HG02610 (cell line): ENCODE results near the gene CLNK.

ENCODE experiments used
- ATAC-seq: cut with Tn5 transposase; IDR thresholded peaks from one replicate; pipeline ENCODE4 v1.9.1; 2021; ENCODE audit warnings: mild to moderate bottlenecking, moderate library complexity; ENCODE audit not compliant: unreplicated experiment

Gene CLNK, protein sequence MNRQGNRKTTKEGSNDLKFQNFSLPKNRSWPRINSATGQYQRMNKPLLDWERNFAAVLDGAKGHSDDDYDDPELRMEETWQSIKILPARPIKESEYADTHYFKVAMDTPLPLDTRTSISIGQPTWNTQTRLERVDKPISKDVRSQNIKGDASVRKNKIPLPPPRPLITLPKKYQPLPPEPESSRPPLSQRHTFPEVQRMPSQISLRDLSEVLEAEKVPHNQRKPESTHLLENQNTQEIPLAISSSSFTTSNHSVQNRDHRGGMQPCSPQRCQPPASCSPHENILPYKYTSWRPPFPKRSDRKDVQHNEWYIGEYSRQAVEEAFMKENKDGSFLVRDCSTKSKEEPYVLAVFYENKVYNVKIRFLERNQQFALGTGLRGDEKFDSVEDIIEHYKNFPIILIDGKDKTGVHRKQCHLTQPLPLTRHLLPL

DNA sequence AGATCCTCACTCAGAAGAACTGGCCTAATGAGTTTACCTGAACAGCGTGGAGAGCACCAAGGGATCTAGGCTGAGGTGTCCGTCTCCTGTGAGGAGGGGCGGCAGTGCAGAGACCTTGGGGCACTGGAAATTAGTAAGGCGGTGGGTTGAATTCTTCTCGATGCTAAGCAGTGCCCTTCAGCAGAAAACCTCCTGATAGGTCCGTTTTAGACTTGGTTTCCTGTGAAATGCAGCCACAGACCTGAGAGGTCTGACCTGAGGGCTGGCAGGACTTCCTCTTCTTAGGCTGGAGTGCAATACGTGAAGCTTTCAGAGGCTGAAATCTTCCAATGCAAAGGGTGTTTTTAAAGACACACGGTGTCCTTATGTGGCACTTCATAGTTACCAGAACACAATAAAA is at the start of gene CLNK:
CLNK (minus strand) TSS at position 138 of the 400 bp plus-strand sequence. CDS start 16,899 bp downstream, outside the sequence.
- ATAC-seq, result peak; percentile 80

DNA sequence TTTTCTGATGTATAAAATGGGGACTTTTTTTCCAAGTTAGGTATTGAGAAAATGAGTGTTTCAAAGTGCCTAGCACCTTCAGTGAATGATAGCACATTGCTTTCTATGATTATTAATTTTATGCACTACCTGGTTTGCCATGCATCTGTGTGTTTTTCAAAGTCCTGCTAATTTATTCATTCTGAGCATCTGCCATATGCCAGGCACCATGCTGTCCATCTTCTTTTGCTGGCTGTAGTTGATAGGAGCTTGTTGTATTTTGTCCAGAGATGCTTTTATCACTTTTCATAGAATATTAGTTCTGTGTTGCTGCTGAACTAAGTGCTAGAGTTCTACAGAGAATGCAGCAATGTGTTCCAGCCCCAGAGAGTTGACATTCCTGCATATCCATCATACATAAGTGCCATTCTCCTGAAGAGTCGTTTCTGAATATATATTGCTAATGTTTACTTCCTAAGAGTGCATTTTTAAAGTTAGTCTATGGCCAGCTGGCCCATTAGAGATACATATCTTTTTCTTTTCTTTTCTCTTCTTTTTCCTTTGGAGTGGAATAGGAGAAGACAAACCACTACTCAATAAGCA is 49.0 kb upstream of the CLNK start:
- no peak for ATAC-seq

DNA sequence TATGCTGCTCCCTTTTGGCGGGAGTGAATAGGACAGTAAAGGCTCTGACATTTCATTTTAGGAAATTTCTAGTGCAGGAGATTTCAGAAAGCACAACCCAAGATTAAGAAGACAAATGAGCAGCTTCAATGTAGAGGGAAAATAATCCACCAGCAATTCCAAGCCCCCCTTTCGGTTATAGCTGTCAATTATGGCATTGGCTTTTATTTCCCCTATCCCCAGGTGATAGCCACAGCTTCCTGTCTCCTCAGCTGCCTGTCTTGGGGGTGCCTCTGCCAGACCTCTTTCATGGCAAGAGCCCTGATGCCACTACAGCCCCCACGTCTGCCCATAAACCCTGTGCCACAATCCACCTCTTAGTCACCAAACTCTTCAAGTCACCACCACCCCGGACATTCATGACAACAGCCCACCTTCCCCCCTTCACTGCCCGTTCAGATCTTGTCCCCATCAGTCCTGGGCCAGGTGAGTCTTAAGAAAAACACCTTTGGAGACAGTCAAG is 48.4 kb upstream of the CLNK start:
- ATAC-seq, result no peak

DNA sequence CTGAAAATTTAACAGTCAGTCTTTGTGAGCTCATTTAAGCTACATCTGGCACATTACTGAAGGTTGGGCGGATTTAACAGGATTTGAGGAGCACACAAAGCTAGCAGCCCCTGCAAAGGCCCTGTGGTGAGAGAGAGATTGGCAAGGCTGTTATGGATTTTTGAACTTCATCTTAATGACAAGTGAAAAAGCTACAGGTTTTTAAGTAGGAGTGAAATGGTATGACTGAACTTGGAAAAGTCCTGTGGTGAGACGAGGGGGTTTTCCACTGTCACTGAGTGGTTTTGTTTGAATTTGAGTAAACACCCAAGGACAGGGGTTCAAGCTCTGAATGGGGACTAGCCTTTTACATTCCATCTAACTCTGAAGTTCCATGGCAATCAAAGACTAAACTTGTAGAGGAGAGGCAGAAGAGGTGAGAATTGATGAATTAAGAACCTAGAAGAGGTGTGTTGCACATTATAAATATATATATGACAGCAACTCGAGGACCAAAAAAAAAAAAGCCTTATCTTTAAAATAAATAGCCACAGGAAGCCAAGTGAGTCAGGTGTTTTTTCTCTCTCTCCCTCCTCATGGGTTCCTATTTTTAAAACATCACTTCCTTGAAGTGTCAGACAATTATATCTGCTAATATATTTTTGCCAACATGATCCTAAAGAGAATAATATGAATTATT is 47.8 kb upstream of the CLNK start:
- ATAC-seq, result peak; percentile 24

DNA sequence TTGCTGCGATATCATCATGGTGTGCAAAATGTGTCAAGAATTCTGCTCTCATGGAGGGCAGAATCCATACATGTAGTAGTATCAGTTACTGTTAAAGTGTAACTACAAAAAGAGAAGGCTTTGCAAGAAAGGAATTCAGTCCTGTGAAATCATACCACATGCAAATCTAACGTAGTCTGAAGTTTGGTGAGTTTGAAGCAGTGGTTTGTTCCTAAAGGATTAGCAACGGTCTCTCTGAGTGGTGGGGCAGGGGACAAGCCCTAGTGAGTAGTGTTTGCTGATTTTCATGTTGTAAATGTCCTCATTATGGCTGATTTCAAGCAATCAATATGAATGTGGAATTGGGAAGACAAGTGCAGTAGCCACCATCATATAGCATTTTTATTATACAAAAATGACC is 47.1 kb upstream of the CLNK start:
- ATAC-seq, result no peak

DNA sequence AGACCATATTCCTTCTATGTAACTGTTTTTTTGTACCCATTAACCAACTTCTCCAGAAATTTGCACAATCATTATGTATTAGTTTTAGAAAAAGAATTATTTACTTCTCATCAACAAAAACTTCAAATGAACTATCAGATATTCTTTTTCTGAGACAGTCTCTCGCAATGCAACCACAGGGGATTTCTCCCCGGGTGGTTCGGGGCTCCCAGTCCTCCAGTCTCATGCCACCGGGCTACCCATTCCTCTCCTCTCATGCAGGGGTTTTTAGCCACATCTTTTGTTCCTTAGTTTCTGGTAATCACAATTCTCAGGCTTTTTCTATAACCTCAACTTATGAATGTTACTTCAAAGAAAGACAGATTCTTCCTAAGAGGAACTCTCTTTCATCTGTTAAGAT is 46.6 kb upstream of the CLNK start:
- no peak for ATAC-seq

DNA sequence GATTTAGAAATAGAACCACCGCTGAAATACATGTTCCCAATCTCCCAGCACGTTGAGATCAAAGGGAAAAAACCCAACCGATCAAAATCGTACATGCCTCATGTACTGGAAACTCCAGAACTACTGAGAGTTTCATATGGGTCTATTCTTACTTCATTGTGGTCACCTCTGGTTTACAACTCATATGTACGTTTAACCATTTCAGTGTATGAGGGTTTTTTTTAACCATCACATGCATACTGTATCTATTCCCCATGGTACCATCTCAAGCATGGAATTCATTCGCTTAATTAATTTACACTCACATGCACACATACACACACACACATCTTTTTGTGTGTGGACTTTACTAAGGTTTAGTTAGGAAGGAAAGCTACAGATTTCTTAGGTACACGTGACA is 46.0 kb upstream of the CLNK start:
- peak; percentile 70 for ATAC-seq

DNA sequence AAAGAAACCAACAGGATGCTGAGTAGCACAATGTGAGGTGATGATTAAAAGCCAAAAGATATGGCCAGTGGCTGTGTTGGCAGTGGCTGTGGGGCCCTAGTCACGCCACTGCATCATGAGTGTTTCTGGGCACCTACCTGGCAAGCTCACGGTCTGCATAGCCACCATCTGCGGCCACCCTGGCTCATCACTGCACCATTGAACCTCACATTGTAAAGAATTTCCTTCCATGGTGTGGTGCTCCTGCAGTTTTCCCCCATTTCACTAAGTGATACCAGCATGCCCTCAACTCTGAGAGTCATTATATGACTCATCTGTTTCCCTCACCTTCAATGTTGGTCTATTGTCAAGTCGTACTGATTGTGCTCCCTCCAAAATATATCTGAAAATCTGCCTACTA is 45.5 kb upstream of the CLNK start:
- peak; percentile 41 for ATAC-seq

DNA sequence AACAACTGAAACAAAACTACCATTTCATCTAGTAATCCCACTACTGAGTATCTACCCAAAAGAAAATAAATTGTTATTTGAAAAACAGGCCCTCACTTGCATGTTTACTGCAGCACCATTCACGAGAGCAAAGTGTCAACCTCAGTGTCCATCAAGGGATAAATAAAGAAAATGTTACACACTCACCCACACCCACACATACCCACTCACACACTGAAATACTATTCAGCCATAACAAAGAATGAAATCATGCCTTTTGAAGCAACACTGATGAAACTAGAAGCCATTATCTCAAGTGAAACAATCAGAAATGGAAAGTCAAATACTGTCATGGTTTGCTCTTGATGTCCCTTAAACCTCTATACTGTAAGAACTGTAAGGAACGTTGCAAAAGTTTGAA is 44.8 kb upstream of the CLNK start:
- ATAC-seq, result no peak

DNA sequence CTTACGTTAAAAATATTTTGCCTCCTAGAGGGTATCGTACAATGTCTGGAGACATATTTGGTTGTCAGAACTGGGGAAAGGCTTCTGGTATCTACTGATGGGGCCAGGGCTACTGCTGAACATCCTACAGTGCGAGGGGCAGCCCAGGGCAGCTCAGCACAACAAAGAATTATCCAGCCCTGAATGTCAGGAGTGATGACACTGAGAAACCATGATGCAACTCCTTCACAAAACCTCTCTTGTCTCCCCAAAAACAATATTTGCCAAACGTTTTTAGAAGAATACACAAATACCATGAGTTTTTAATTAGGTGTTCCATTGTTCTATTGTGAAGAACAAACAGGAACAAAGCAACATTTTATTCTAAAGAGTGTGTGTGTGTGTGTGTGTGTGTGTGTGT is 43.4 kb upstream of the CLNK start:
- no peak for ATAC-seq

DNA sequence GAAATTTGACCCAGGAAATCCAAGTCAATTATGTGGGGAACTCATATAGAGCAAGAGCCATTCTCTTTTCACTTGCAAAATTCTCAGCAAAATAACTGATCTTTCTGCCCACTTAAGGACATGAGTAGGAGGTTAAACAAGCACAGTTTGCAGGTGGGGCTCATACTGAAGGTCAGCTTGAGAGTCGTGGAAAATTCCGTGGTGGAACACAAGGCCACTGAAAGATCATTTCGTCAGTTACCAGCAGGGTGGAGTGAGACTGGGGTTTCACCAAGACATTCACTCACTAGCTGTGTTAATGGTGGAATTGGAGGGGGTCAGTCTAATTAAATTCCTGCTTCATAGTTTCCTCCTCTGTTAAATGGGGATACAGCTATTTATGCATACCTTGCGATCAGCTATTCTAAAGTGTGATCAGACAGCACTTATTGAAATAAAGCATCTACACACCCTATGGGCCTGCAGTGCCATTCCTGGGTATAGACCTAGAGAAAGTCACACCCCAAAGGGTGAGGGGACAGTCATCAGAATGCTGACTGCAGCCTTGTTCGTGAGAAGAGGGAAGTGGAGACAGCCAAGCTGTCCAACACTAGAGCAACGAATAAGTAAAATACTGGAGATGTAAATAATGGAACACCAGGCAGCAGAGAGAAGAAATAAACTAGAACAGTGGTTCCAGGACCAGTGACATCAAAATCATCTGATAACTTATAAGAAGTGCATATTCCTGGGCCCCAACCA is 42.7 kb upstream of the CLNK start:
- no peak for ATAC-seq

DNA sequence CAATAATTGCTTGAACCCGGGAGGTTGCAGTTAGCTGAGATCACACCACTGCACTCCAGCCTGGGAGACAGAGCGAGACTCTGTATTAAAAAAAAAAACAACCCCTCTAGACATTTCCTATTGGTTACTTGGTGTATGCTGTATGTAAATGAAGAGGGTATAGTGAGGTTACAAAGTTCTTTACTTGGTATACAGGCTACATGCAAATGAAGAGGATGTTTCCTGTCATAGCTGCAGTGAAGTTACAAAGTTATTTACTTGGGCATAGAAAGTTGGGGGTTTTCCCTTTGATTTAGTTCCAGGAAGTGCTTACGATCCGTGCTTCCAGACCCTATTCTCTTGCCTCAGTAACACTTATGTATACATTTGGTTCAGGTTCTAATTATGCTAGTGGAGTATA is 38.4 kb upstream of the CLNK start:
- ATAC-seq, result peak; percentile 95

DNA sequence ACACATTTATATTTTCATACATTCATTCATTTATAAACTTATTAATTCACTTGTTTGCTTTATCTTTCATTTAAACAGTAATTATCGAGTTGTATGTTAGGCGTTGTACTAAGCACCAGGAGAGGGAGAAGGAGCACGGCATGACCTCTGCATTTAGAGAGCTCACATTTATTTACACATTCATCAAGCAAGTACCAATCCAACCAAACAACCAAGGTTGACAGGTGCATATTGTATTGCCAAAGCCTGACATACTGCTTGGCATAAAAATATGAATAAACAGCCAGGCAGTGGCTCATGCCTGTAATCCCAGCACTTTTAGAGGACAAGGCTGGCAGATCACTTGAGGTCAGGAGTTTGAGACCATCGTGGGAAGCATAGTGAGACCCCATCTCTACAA is 37.0 kb upstream of the CLNK start:
- ATAC-seq, result no peak

DNA sequence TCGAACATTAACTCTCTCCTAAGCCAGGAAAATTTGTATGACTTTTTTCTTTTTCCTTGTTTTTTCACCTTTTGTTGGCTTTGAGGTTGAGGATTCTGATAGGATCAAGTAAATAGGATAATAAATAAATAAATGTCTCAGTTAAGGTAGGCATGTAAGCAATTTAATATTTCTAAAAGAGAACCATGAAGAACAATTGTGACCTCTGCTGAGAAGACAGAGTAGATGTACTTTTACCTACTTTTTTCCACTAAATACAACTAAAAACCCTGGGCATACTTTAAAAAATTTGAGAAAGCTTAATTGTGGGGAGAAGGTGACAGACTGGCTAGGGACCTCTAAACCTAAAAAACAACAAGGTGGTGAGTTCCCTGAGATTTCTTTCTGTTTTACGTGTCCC is 31.6 kb upstream of the CLNK start:
- ATAC-seq, result no peak

DNA sequence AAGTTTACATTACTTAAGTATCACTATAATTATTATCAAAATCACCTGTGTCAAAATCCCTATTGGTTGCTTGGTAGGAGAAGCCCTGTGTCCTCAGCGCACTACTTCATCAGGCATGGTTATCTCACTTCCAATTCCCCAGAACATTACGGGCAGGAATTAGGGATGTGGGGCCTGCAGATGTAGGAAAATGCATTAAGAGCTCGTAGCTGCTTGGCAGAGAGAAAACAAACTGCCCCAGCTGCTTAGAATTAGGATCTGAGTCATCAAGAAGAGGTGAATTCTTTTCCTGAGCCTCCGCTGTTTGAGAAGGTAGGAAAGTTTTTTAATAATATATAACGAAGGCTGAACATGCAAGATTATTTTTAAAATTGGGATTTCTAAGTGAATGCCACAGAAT is 31.1 kb upstream of the CLNK start:
- ATAC-seq, result no peak

DNA sequence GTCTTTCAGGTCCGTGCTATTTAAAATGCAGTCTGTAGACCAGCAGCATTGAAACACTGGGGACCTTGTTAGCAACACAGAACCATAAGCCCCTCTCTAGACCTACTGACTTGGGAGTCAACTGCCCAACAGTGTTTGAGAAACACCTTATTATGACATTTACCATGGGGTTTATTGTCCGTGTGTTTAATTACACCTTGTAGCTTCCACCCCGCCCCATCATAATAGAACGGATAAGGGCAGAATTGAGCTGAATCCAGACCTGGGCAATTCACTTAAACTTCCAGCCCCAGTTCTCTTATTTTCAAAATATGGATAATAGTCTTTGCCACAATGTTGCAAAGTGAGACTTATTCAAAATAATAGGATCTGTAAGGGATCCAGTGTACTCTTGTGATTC is 30.6 kb upstream of the CLNK start:
- ATAC-seq, result no peak

DNA sequence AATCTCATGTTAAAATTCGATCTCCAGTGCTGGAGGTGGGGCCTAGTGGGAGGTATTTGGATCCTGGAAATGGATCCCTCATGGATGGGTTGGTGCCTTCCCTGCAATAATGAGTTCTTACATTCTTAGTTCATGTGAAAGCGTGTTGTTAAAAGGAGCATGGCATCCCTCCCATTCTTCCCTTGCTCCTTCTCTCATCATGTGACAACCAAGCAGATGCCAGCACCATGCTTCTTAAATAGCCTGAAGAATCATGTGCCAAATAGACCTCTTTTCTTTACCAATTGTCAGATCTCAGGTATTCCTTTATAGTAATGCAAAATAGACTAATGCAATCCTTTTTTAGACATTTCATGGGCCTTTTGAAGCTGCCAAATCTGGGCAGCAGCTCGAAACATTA is 29.0 kb upstream of the CLNK start:
- ATAC-seq, result no peak

DNA sequence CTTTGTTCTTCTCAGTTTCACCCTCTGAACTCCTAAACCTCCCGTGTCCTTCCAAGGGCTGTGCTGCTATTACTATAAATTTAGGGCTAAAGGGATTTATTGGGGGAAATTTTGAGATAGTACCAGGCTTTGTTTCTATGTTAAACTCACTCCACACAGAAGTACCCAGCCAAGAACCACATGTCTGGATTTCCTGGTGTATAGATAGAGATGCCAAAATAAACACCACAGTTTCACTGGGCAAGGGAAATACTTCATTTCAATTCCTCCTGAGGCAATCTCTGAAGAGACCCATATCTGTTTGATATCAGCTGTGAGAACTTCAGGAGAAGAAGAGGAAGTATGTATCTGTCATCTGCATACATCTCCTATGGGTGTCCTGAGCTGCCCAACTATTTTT is 21.7 kb upstream of the CLNK start:
- no peak for ATAC-seq

DNA sequence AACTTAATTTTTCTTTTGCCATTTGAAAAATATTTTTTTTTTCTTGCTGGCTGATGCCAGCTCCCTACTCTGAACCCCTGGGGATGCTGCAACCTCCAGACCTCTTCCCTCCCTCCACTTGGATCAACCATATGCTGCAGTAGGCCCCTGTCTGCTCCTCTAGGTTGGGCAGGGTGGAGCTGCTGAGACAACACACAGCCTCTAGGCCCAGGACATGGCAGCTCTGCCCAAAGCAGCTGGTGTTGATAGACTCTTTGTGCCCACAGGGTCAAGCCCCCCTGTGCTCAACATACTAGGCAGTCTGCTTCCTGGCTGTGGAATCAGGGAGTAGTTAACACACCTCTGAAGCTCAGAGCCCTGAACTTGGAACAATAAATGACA is 19.9 kb upstream of the CLNK start:
- ATAC-seq, result no peak

DNA sequence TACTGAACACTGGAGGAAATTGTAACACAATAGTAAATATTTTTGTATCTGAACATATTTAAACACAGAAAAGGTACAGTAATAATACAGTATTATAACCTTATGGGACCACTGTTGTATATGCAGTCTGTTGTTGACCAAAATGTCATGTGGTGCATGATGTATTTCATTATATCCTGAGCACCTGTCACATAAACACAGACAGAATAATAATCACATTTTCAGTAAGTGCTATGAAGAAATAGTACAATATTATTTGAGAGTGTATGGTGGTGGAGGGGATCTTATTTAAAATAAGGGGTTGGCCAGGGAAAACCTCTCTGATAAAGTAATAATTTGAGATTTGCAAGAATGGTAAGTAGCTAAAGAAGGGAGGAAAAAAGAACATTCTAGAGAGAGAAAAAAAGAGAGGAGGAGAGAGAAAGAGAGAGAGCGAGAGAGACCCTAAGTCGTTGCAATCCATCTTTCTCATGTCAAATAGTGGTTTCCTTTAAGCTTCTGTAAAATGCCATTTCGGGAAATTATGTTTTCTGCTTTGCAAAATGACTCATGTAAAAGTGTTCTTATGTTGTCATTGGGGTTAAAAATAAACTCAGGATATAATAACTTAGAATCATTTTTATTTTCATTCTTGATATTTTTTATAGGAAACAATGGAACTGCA is 19.3 kb upstream of the CLNK start:
- no peak for ATAC-seq

DNA sequence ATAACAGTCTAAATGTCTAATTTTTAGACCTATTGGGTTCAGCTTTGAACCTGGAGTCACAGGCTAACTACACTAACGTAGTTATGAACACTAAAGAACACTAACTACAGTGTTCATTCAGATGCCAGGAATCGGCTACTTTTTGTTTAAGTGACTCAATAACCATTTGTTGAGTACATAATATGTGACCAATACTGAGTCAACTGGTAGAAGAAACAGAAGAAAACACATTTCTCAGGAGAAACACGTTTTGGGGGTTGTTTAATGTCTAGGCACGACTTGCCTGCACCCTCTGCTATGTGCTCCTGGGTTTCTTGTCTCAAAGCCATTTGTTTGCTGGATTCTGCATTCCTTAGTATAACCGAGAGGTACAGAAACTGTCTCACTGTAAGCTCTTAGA is 18.6 kb upstream of the CLNK start:
- ATAC-seq, result no peak
